WTC11 (cell line): Measurements from ENCODE around the gene NPAT. TPM values are rescaled to one million over a fixed set of nuclear protein-coding genes. Genes with fewer than 3 reads are reported as not detected.

Source experiments
- ATAC-seq: fragments of 200-7000 bp; cut with Tn5 transposase; 2 replicates; pipeline ENCODE4 v1.10.0; 2021; ENCODE audit warnings: mild to moderate bottlenecking, moderate library complexity
- CTCF ChIA-PET: fragments of 300-600 bp; sonication (Branson Sonifier 250); formaldehyde crosslinking; loops from one replicate; lab custom pipeline; 2021; ENCODE audit warnings: antibody characterized with exemption; lab: Charles Lee
- POLR2A ChIA-PET: fragments of 350-600 bp; sonication (Branson Sonifier 250); formaldehyde crosslinking; loops from one replicate; lab custom pipeline; 2021; ENCODE audit warnings: antibody characterized with exemption; lab: Charles Lee
- DNase-seq: peaks from one replicate; pipeline ENCODE4 v3.0.0; 2021; ENCODE audit warnings: low spot score
- H3K27ac Mint-ChIP-seq: 2 replicates; pipeline ENCODE4 v1.8.0; 2021; ENCODE audit warnings: mixed read lengths
- H3K27me3 Mint-ChIP-seq: 2 replicates; pipeline ENCODE4 v1.8.0; 2021; ENCODE audit warnings: low read depth, mild to moderate bottlenecking, moderate library complexity, mixed read lengths
- H3K36me3 Mint-ChIP-seq: 2 replicates; pipeline ENCODE4 v1.8.0; 2021; ENCODE audit warnings: mixed read lengths
- H3K4me1 Mint-ChIP-seq: 2 replicates; pipeline ENCODE4 v1.8.0; 2022; ENCODE audit warnings: mixed read lengths
- H3K4me3 Mint-ChIP-seq: 2 replicates; pipeline ENCODE4 v1.8.0; 2021; ENCODE audit warnings: mild to moderate bottlenecking, moderate library complexity, mixed read lengths
- H3K9me3 Mint-ChIP-seq: 2 replicates; pipeline ENCODE4 v1.8.0; 2021; ENCODE audit warnings: mixed read lengths
- ARID4B ChIP-seq: sonication (generic); formaldehyde crosslinking; IDR thresholded peaks from 2 replicates; pipeline ENCODE4 v1.8.0; 2023; ENCODE audit warnings: missing genetic modification reagents, mild to moderate bottlenecking, borderline replicate concordance
- EMX1 ChIP-seq: fragments of 250-450 bp; sonication (Bioruptor Pico); IDR thresholded peaks from 2 replicates; pipeline ENCODE4 v1.8.0; 2021; ENCODE audit warnings: mild to moderate bottlenecking
- GTF2I ChIP-seq: fragments of 250-450 bp; sonication (Bioruptor Pico); conservative IDR thresholded peaks from 2 replicates; pipeline ENCODE4 v1.4.0; 2021; ENCODE audit warnings: mild to moderate bottlenecking
- IRF2 ChIP-seq: sonication (generic); formaldehyde crosslinking; IDR thresholded peaks from 2 replicates; pipeline ENCODE4 v1.8.0; 2022; ENCODE audit warnings: low read depth, missing genetic modification reagents, borderline replicate concordance
- NFE2L1 ChIP-seq: sonication (generic); formaldehyde crosslinking; IDR thresholded peaks from 2 replicates; pipeline ENCODE4 v1.8.1; 2023; ENCODE audit warnings: missing genetic modification reagents
- NFYB ChIP-seq: sonication (generic); formaldehyde crosslinking; conservative IDR thresholded peaks from 2 replicates; pipeline ENCODE4 v1.8.0; 2022; ENCODE audit warnings: low read depth, missing genetic modification reagents
- NR1H2 ChIP-seq: sonication (generic); formaldehyde crosslinking; IDR thresholded peaks from 2 replicates; pipeline ENCODE4 v1.9.0; 2021; ENCODE audit warnings: mild to moderate bottlenecking, moderate library complexity, missing genetic modification reagents
- OVOL2 ChIP-seq: fragments of 250-450 bp; sonication (Bioruptor Pico); IDR thresholded peaks from 2 replicates; pipeline ENCODE4 v1.9.0; 2021; ENCODE audit warnings: mild to moderate bottlenecking, borderline replicate concordance
- ZNF232 ChIP-seq: sonication (generic); formaldehyde crosslinking; IDR thresholded peaks from 2 replicates; pipeline ENCODE4 v1.8.0; 2022; ENCODE audit warnings: mild to moderate bottlenecking, missing genetic modification reagents
- ZNF317 ChIP-seq: sonication (generic); formaldehyde crosslinking; IDR thresholded peaks from 2 replicates; pipeline ENCODE4 v1.8.1; 2023; ENCODE audit warnings: low read depth, mild to moderate bottlenecking, moderate library complexity, missing genetic modification reagents, borderline replicate concordance
- ZNF532 ChIP-seq: fragments of 250-450 bp; sonication (Bioruptor Pico); IDR thresholded peaks from 2 replicates; pipeline ENCODE4 v1.9.0; 2021; ENCODE audit warnings: mild to moderate bottlenecking, borderline replicate concordance
- total RNA-seq: library from RNA; stranded (reverse); gene quantifications from 3 replicates; pipeline ENCODE4 v1.2.3, GENCODE V29; 2021
- TF ChIP-seq, protein P1 (sequence below): fragments of 250-450 bp; sonication (Bioruptor Pico); conservative IDR thresholded peaks from 2 replicates; pipeline ENCODE4 v1.9.0; 2021; ENCODE audit warnings: mild to moderate bottlenecking
- TF ChIP-seq, protein P2 (sequence below): fragments of 250-450 bp; sonication (Bioruptor Pico); IDR thresholded peaks from 2 replicates; pipeline ENCODE4 v2.1.2; 2022; ENCODE audit warnings: mild to moderate bottlenecking, moderate library complexity
- TF ChIP-seq, protein P3 (sequence below): sonication (generic); formaldehyde crosslinking; IDR thresholded peaks from 2 replicates; pipeline ENCODE4 v1.8.1; 2022; ENCODE audit warnings: mild to moderate bottlenecking, moderate library complexity, missing genetic modification reagents
- TF ChIP-seq, protein P4 (sequence below): fragments of 250-450 bp; sonication (Bioruptor Pico); IDR thresholded peaks from 2 replicates; pipeline ENCODE4 v1.9.0; 2021; ENCODE audit warnings: mild to moderate bottlenecking

NPAT gene
- total RNA-seq, 1 experiment from 2014 or later: 17.2 TPM

DNA sequence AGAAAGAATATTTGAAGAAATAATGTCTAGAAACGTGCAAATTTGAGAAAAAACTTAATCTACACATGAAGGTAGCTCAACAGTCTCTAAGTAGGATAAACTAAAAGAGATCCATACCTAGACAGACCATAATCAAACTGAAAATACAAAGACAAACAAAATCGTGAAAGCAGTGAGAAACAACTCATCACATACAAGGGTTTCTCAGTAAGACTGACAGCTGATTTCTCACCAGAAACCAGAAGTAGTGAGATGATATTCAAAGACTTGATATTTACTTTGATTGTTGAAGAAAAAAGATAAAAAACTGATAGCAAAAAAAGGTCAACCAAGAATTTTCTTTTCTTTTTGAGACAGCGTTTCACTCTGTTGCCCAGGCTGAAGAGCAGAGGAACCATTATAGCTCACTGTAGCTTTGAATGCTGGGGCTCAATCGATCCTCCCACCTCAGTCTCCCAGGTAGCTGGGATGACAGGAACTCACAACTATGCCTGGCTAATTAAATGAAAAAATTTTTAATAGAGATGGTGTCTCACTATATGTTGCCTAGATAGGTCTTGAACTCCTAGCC is 17.4 kb downstream of the NPAT start (continued):
- TF ChIP-seq, protein P1, sequence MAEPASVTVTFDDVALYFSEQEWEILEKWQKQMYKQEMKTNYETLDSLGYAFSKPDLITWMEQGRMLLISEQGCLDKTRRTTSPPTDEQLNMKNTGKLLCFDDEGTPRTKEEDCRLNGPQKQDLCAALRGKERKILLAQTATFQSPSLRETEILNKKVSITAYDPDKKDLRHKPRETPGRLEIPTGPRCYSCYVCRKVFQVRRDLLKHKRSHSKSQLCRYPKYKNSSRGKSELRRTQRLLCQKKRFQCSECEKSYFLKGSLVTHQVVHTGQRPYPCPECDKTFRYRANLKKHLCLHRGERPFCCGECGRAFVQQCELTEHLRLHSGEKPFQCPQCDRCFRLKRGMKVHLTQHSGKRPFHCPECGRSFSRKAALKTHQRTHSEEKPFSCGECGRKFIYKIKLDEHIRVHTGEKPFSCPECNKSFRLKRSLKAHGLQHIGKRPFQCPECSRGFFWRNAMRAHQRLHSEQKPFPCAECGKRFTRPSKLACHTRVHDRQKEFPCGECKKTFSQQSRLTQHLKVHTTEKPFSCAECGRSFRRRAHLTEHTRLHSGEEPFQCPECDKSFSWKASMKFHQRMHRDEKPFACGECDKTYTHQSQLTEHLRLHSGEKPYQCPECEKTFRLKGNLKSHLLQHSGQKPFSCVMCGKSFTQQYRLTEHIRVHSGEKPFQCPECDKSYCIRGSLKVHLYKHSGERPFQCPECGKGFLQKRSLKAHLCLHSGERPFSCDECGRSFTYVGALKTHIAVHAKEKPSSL (CRISPR knock-in tag): no peak

GRCh38 chr11:108204376-108204775 is 18.1 kb downstream of the NPAT start:
- no peak overlapping the region for H3K4me3 Mint-ChIP-seq
- ATAC-seq (no peak), DNase-seq (no peak)
- H3K36me3 Mint-ChIP-seq: peaks cover 49% of the 10 kb centered on the region
- ChIA-PET CTCF (no interaction called here), POLR2A (no interaction called here)
- TF ChIP-seq IRF2 (CRISPR knock-in tag): no peak
- no peak for TF ChIP-seq ARID4B (CRISPR knock-in tag)
- no peak for TF ChIP-seq NR1H2 (CRISPR knock-in tag)
- no peak for TF ChIP-seq NFE2L1
- TF ChIP-seq GTF2I (CRISPR knock-in tag): no peak
- TF ChIP-seq, protein P2, sequence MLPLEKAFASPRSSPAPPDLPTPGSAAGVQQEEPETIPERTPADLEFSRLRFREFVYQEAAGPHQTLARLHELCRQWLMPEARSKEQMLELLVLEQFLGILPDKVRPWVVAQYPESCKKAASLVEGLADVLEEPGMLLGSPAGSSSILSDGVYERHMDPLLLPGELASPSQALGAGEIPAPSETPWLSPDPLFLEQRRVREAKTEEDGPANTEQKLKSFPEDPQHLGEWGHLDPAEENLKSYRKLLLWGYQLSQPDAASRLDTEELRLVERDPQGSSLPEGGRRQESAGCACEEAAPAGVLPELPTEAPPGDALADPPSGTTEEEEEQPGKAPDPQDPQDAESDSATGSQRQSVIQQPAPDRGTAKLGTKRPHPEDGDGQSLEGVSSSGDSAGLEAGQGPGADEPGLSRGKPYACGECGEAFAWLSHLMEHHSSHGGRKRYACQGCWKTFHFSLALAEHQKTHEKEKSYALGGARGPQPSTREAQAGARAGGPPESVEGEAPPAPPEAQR (CRISPR knock-in tag): no peak
- no peak for TF ChIP-seq OVOL2
- TF ChIP-seq, protein P3, sequence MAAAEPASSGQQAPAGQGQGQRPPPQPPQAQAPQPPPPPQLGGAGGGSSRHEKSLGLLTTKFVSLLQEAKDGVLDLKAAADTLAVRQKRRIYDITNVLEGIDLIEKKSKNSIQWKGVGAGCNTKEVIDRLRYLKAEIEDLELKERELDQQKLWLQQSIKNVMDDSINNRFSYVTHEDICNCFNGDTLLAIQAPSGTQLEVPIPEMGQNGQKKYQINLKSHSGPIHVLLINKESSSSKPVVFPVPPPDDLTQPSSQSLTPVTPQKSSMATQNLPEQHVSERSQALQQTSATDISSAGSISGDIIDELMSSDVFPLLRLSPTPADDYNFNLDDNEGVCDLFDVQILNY (CRISPR knock-in tag): no peak
- TF ChIP-seq ZNF317 (CRISPR knock-in tag): no peak
- TF ChIP-seq, protein P4, sequence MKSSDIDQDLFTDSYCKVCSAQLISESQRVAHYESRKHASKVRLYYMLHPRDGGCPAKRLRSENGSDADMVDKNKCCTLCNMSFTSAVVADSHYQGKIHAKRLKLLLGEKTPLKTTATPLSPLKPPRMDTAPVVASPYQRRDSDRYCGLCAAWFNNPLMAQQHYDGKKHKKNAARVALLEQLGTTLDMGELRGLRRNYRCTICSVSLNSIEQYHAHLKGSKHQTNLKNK (CRISPR knock-in tag): no peak
- no peak for TF ChIP-seq ZNF232 (CRISPR knock-in tag)
- no peak for TF ChIP-seq EMX1 (CRISPR knock-in tag)
- no peak for TF ChIP-seq NFYB (CRISPR knock-in tag)
- H3K9me3 Mint-ChIP-seq: peaks cover 15% of the 10 kb centered on the region
- H3K27ac Mint-ChIP-seq: no peak overlapping the region
- no peaks in the 10 kb centered on the region for H3K27me3 Mint-ChIP-seq
- H3K4me1 Mint-ChIP-seq: peaks cover 29% of the 10 kb centered on the region

GRCh38 chr11:108203075-108203474 is 19.4 kb downstream of the NPAT start:
- ATAC-seq (no peak), DNase-seq (no peak)
- POLR2A ChIA-PET: no interaction called here
- no peaks in the 10 kb centered on the region for H3K27me3 Mint-ChIP-seq
- peaks cover 32% of the 10 kb centered on the region for H3K4me1 Mint-ChIP-seq
- H3K27ac Mint-ChIP-seq: no peak overlapping the region
- TF ChIP-seq, protein P3 (CRISPR knock-in tag): no peak
- TF ChIP-seq ZNF532 (CRISPR knock-in tag): no peak
- TF ChIP-seq, all 79 proteins: peak for 0
- CTCF ChIA-PET: no interaction called here
- Mint-ChIP-seq H3K4me3 (no peak overlapping the region), H3K36me3 (peaks cover 48% of the 10 kb centered on the region), H3K9me3 (peaks cover 15% of the 10 kb centered on the region)
